Measurements from ENCODE around the gene TRIM38. TPM values are rescaled to one million over a fixed set of nuclear protein-coding genes. Genes with fewer than 3 reads are reported as not detected.

Gene TRIM38
- total RNA-seq, 4 donors from 2014 or later: 9.4 to 14.4 (median 9.9) TPM

DNA sequence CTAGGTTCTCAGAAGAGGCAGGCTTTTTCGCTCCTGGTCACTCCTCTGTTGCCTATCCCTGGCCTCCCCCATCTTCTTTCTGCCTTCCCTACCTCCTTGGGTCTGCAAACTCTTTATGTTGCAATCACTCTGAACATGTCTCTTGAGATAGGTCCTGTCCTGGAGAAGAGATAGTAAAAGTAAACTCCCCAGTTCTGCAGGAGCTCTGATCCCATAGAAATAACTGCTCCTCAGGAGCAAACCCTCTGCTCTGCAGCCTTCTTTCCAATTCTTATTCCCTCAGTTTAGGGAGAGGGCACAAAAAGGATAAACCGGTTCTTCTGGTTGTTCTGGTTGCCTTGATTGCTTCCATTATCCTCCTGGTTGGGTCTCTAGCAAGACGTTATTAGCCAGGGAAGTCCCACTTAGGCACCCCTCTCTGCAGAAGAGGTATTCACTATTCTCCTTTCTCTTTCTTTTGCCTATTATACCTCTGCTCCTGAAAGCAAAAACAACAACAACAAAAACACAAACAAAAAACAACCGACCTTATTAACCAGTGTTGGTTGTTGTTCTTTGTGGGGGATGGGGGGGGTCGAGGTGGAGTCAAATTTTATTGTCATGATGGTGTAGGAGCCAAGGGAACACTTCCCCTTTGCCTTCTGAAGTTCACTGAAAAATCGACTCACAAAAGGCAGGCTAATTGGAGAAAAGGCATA is 973 bp downstream of the TRIM38 start:
- Histone ChIP-seq H3K4me3 (peak overlapping the region; percentile 42 to 65 (median 54)), H3K4me1 (peaks cover 25 to 63% (median 28%) of the 10 kb centered on the region in 4 donors), H3K27me3 (no peaks in the 10 kb centered on the region), H3K27ac (peak overlapping the region; percentile 93 to 96 (median 94)), H3K9me3 (no peaks in the 10 kb centered on the region), H3K36me3 (peaks cover 0 to 21% (median 7%) of the 10 kb centered on the region in 4 donors)
- 0 to 3% methylated on average over 3 to 6 of the region's 6 CpGs for WGBS, 2 donors (ENCODE audit: low coverage in 1 of 2)
- TF ChIP-seq, protein P1, sequence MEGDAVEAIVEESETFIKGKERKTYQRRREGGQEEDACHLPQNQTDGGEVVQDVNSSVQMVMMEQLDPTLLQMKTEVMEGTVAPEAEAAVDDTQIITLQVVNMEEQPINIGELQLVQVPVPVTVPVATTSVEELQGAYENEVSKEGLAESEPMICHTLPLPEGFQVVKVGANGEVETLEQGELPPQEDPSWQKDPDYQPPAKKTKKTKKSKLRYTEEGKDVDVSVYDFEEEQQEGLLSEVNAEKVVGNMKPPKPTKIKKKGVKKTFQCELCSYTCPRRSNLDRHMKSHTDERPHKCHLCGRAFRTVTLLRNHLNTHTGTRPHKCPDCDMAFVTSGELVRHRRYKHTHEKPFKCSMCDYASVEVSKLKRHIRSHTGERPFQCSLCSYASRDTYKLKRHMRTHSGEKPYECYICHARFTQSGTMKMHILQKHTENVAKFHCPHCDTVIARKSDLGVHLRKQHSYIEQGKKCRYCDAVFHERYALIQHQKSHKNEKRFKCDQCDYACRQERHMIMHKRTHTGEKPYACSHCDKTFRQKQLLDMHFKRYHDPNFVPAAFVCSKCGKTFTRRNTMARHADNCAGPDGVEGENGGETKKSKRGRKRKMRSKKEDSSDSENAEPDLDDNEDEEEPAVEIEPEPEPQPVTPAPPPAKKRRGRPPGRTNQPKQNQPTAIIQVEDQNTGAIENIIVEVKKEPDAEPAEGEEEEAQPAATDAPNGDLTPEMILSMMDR (IDR thresholded peaks at IDR 0.05): no peak
- TF ChIP-seq EP300 (IDR thresholded peaks at IDR 0.05; ENCODE audit: low read depth) (no peak), POLR2A (IDR thresholded peaks at IDR 0.05) (no peak), POLR2AphosphoS5 (IDR thresholded peaks at IDR 0.05) (peak in 1 of 3 donors; percentile 16)
- in situ Hi-C loops (cut with MboI; ENCODE audit: low pct_ligation_motif_present in 1 of 4, low pct_unique_long_range_greater_than_20kb in 1 of 4, low sequenced_read_pairs in 3 of 4) (no loop called here), intact Hi-C loops (cut with DNase I; ENCODE audit: low total_unique reads) (no loop called here)
- DNase-seq: no peak

- intact Hi-C loops (cut with DNase I; ENCODE audit: low total_unique reads): no loop called here
- Histone ChIP-seq H3K27me3 (no peaks in the 10 kb centered on the region), H3K27ac (no peak overlapping the region), H3K9me3 (no peaks in the 10 kb centered on the region), H3K4me3 (no peak overlapping the region), H3K36me3 (peaks cover 0 to 30% (median 13%) of the 10 kb centered on the region in 4 donors), H3K4me1 (peaks cover 25 to 63% (median 28%) of the 10 kb centered on the region in 4 donors)
- no peak for DNase-seq
- in situ Hi-C loops (cut with MboI; ENCODE audit: low pct_ligation_motif_present in 1 of 4, low pct_unique_long_range_greater_than_20kb in 1 of 4, low sequenced_read_pairs in 3 of 4): no loop called here
- no peak for TF ChIP-seq EP300 (IDR thresholded peaks at IDR 0.05; ENCODE audit: low read depth)
- TF ChIP-seq, protein P1 (IDR thresholded peaks at IDR 0.05): no peak
- WGBS, 2 donors (ENCODE audit: low coverage in 1 of 2): 80 to 97% methylated on average over 4 of the region's 4 CpGs
Observed at GRCh38 chr6:25965058-25965457, 2.5 kb downstream of the TRIM38 start.

GRCh38 chr6:25966711-25967110 is 4.1 kb downstream of the TRIM38 start:
- WGBS, 2 donors (ENCODE audit: low coverage in 1 of 2): 88 to 92% methylated on average over 6 to 9 of the region's 9 CpGs
- no peaks in the 10 kb centered on the region for H3K9me3 ChIP-seq
- H3K27ac ChIP-seq: no peak overlapping the region
- no peak for DNase-seq
- intact Hi-C loops (cut with DNase I; ENCODE audit: low total_unique reads) (no loop called here), in situ Hi-C loops (cut with MboI; ENCODE audit: low pct_ligation_motif_present in 1 of 4, low pct_unique_long_range_greater_than_20kb in 1 of 4, low sequenced_read_pairs in 3 of 4) (no loop called here)
- no peaks in the 10 kb centered on the region for H3K27me3 ChIP-seq
- peaks cover 25 to 70% (median 28%) of the 10 kb centered on the region in 4 donors for H3K4me1 ChIP-seq
- TF ChIP-seq, protein P1 (IDR thresholded peaks at IDR 0.05): no peak
- TF ChIP-seq EP300 (IDR thresholded peaks at IDR 0.05; ENCODE audit: low read depth) (no peak), POLR2AphosphoS5 (IDR thresholded peaks at IDR 0.05) (no peak), POLR2A (IDR thresholded peaks at IDR 0.05) (no peak)
- H3K36me3 ChIP-seq: peaks cover 0 to 47% (median 24%) of the 10 kb centered on the region in 4 donors
- H3K4me3 ChIP-seq: no peak overlapping the region

DNA sequence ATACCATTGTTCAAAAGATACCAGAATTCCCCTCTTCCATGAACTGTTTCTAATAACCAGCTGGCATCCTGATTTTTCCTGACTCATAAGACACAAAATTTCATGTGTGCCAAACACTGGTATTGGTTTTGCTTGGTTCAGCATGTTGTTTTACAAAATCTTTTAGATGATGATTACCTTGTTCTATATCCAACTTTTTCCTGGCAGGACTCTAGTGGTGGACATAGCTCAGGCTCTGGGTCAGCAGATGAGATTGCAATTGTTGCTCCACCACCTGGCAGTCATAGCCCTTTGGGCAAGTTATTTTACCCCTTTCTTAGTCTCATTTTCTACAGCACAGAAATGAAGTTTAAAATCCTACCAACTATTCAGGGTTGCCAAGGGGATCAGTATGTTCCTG is 6.2 kb downstream of the TRIM38 start:
- Histone ChIP-seq H3K9me3 (no peaks in the 10 kb centered on the region), H3K27me3 (no peaks in the 10 kb centered on the region), H3K27ac (no peak overlapping the region), H3K36me3 (peaks cover 0 to 68% (median 35%) of the 10 kb centered on the region in 4 donors), H3K4me3 (no peak overlapping the region), H3K4me1 (peaks cover 18 to 57% (median 22%) of the 10 kb centered on the region in 4 donors)
- no peak for TF ChIP-seq POLR2AphosphoS5 (IDR thresholded peaks at IDR 0.05)
- no peak for TF ChIP-seq EP300 (IDR thresholded peaks at IDR 0.05; ENCODE audit: low read depth)
- intact Hi-C loops (cut with DNase I; ENCODE audit: low total_unique reads) (no loop called here), in situ Hi-C loops (cut with MboI; ENCODE audit: low pct_ligation_motif_present in 1 of 4, low pct_unique_long_range_greater_than_20kb in 1 of 4, low sequenced_read_pairs in 3 of 4) (no loop called here)
- DNase-seq: no peak

Measured in transverse colon (tissue), 4 donors.